Breast epithelium (tissue), 4 donors: ENCODE measurements around the gene DSCAM. TPM values are rescaled to one million over a fixed set of nuclear protein-coding genes. Genes with fewer than 3 reads are reported as not detected.
A peak's percentile ranks its signal among the peaks of the same experiment; 100 is the strongest.

ENCODE experiments used
- DNase-seq, 2 donors: peaks; one replicate each; pipeline ENCODE4 v3.0.0-alpha.2; 2019; ENCODE audit warnings: low spot score in 2 of 2
- H3K27ac ChIP-seq, 2 donors: fragments of 200-600 bp; sonication (generic) in 1 of 2; one replicate each; pipeline ENCODE4 v1.5.1; 2016 to 2019; ENCODE audit warnings: mild to moderate bottlenecking in 1 of 2
- H3K27me3 ChIP-seq, 2 donors: fragments of 200-600 bp; sonication (generic) in 1 of 2; one replicate each; pipeline versions ENCODE4 v1.5.1 to v1.6.0; 2017 to 2019; ENCODE audit warnings: control low read depth in 1 of 2, mild to moderate bottlenecking in 1 of 2
- H3K36me3 ChIP-seq: fragments of 200-600 bp; one replicate; pipeline ENCODE4 v1.5.1; 2019
- H3K4me1 ChIP-seq, 2 donors: fragments of 200-600 bp; sonication (generic); one replicate each; pipeline ENCODE4 v1.5.1; 2016 to 2019; ENCODE audit warnings: control low read depth in 1 of 2
- H3K4me3 ChIP-seq, 3 donors: fragments of 200-600 bp; sonication (generic); 1 replicate in 2 of 3; 2 replicates in 1 of 3; pipeline ENCODE4 v1.5.1; 2016 to 2019; ENCODE audit warnings: mild to moderate bottlenecking in 3 of 3, moderate library complexity in 2 of 3
- H3K9me3 ChIP-seq, 2 donors: fragments of 200-600 bp; sonication (generic) in 1 of 2; one replicate each; pipeline ENCODE4 v1.5.1; 2016 to 2019; ENCODE audit warnings: control low read depth in 1 of 2
- POLR2A ChIP-seq: fragments of 450-650 bp; IDR thresholded peaks from one replicate; pipeline ENCODE4 v1.6.1; 2016; ENCODE audit warnings: antibody characterized with exemption, mild to moderate bottlenecking, moderate library complexity
- POLR2AphosphoS5 ChIP-seq, 3 donors: sonication (generic); formaldehyde crosslinking; IDR thresholded peaks; one replicate each; pipeline ENCODE4 v1.6.1; 2017; ENCODE audit warnings: antibody characterized with exemption in 3 of 3
- intact Hi-C: fragments of 100-400 bp; cut with DNase I; formaldehyde crosslinking; loops from one replicate; pipeline ENCODE4 v1.15.1; 2023; ENCODE audit warnings: low total_unique reads
- total RNA-seq, 3 donors: library from RNA; depleted of rRNA; stranded (reverse); fragments of >200 nt; gene quantifications; one replicate each; pipeline ENCODE4 v1.1.0, GENCODE V29; 2016
- TF ChIP-seq, protein P1 (sequence below), 3 donors: fragments of 450-650 bp; IDR thresholded peaks; one replicate each; pipeline ENCODE4 v1.5.1; 2016 to 2017; ENCODE audit warnings: antibody characterized with exemption in 3 of 3, mild to moderate bottlenecking in 3 of 3, moderate library complexity in 3 of 3

DSCAM gene
- total RNA-seq, 3 donors from 2014 or later, result 0.33 to 0.44 TPM; not detected in 1

DNA sequence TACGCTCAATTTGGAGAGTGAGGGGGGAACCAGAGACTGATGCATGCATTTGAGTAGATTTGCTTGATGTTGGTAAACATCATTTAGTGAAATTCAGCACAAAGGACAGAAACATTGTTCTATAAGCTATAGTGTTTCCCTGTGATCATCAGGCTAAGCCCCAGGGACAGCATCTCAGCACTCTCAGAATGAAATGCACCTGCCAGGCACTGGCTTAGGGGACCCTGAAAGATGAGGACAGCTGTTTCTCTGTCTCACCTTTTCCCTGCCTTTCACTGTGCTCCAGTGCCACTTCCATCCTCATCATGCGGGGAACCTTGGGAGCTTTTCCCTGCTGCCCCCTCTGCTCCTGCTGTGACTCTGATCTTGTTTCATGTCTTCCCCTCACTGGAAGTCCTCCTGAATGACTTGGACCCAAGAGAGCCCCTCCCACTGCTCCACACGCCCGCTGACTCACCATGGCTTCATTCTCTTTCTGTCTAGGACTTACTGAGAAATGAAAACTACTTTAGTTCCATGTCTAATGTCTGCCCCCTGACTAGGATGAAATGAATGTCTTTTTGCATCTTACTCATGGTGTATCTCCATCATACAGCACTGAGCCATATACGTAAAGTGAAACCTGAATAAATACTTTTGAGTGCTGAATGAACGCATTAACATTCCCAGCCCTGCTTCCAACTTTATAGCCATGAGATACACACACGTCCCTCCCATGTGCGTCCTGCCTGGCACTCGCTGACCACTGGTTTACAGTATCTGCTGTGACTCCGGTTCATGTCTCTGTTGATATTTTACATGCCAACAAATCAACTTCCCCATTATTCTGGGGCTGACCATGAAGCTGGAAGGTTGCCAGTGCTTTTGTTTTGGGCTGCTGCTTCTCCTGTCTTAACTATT lies 797.7 kb downstream of the DSCAM start:
- intact Hi-C loops, result no loop called here
- Histone ChIP-seq H3K36me3 (no peaks in the 10 kb centered on the region), H3K4me1 (peaks cover 0 to 6% of the 10 kb centered on the region in 2 donors), H3K4me3 (no peak overlapping the region), H3K27me3 (no peaks in the 10 kb centered on the region), H3K27ac (no peak overlapping the region), H3K9me3 (no peaks in the 10 kb centered on the region)
- TF ChIP-seq POLR2AphosphoS5 (IDR thresholded peaks at IDR 0.05) (no peak), POLR2A (no peak)
- TF ChIP-seq, protein P1, sequence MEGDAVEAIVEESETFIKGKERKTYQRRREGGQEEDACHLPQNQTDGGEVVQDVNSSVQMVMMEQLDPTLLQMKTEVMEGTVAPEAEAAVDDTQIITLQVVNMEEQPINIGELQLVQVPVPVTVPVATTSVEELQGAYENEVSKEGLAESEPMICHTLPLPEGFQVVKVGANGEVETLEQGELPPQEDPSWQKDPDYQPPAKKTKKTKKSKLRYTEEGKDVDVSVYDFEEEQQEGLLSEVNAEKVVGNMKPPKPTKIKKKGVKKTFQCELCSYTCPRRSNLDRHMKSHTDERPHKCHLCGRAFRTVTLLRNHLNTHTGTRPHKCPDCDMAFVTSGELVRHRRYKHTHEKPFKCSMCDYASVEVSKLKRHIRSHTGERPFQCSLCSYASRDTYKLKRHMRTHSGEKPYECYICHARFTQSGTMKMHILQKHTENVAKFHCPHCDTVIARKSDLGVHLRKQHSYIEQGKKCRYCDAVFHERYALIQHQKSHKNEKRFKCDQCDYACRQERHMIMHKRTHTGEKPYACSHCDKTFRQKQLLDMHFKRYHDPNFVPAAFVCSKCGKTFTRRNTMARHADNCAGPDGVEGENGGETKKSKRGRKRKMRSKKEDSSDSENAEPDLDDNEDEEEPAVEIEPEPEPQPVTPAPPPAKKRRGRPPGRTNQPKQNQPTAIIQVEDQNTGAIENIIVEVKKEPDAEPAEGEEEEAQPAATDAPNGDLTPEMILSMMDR (IDR thresholded peaks at IDR 0.05), result no peak
- DNase-seq, result no peak

DNA sequence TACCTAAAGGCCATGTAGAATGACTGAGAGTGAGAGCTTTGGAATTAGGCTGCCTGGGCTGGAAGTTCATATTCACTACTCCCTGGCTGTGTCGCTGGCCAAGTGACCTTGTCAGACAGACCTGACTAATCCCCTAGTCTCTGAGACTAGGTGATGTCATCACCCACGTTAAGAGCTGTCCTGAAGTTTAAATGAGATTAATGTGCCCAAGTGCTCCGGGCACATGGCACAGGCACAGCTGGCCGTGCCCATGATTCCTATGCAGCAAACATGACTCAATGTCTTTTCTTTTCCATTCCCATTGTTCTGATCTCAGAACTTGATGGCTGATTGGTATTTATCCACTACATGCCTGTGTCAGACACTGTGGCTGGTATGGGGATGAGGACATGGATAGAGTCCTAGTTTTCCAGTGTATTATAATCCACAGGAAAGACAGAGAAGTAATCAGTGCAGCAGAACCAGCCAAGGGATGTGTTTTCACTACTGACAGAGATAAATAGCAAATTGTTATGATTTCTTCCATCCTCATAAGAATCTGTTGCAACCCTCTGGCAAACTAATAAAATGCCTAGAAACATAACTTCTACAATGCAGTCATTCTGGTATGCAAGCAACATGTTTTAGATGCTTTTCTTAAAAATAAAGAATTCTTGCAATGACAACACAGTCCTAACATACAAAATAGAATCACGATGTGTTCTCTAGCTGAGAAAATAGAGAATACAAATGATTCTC lies 798.8 kb downstream of the DSCAM start:
- intact Hi-C loops, result no loop called here
- TF ChIP-seq POLR2AphosphoS5 (IDR thresholded peaks at IDR 0.05) (peak in 1 of 3 donors; percentile 42), POLR2A (no peak)
- Histone ChIP-seq H3K27me3 (no peaks in the 10 kb centered on the region), H3K9me3 (no peaks in the 10 kb centered on the region), H3K27ac (no peak overlapping the region), H3K36me3 (no peaks in the 10 kb centered on the region), H3K4me3 (no peak overlapping the region), H3K4me1 (peaks cover 0 to 6% of the 10 kb centered on the region in 2 donors)
- DNase-seq, result peak in 1 of 2 donors; percentile 41

DNA sequence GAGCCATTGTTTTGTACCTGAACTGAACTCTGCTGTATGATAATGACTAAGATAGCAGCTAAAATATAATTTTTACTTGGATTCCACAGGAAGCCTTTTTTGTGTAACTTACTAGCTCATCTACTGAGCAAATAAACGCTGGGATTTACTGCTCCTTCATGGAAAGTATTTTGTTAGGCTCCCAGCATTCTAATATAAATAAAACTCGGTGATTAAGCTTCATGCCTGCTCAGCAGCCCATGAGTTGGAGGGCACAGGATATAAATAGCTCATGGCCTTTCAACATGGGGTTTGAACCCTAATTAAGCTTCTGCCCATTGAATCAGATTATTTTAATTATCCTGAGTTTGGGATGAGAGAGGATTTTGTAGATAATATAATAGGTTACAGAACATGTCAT lies 799.7 kb downstream of the DSCAM start:
- no peaks in the 10 kb centered on the region for H3K36me3 ChIP-seq
- H3K4me3 ChIP-seq, result no peak overlapping the region
- H3K4me1 ChIP-seq, result no peaks in the 10 kb centered on the region
- TF ChIP-seq, protein P1 (IDR thresholded peaks at IDR 0.05), result no peak
- TF ChIP-seq POLR2A (no peak), POLR2AphosphoS5 (IDR thresholded peaks at IDR 0.05) (no peak)
- no peaks in the 10 kb centered on the region for H3K9me3 ChIP-seq
- intact Hi-C loops, result no loop called here
- H3K27me3 ChIP-seq, result no peaks in the 10 kb centered on the region
- DNase-seq, result no peak
- no peak overlapping the region for H3K27ac ChIP-seq

DNA sequence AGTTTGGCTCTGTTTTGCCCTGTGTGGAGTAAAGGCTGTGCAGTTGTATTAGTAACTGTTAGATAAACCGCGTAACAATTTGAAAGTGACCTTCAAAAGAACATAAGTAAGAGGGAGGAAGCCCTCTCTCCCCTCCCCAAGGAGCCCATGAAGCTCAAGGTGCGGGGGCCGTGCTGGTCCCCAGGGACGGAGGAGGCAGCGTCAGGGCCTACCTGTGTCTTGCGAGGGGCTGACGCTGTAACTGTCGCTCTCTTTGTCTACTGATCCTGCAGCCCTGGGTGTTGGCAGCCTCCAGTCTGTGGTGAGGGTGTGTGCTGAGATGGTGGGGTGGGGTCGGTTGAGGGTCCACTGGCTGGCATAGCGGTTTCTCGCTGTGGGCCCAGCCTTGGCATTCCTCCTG lies 803.1 kb downstream of the DSCAM start:
- intact Hi-C loops, result no loop called here
- DNase-seq, result no peak
- Histone ChIP-seq H3K36me3 (no peaks in the 10 kb centered on the region), H3K27ac (no peak overlapping the region), H3K9me3 (no peaks in the 10 kb centered on the region), H3K4me1 (no peaks in the 10 kb centered on the region), H3K27me3 (no peaks in the 10 kb centered on the region), H3K4me3 (no peak overlapping the region)
- TF ChIP-seq, protein P1 (IDR thresholded peaks at IDR 0.05), result no peak
- no peak for TF ChIP-seq POLR2AphosphoS5 (IDR thresholded peaks at IDR 0.05)
- no peak for TF ChIP-seq POLR2A

DNA sequence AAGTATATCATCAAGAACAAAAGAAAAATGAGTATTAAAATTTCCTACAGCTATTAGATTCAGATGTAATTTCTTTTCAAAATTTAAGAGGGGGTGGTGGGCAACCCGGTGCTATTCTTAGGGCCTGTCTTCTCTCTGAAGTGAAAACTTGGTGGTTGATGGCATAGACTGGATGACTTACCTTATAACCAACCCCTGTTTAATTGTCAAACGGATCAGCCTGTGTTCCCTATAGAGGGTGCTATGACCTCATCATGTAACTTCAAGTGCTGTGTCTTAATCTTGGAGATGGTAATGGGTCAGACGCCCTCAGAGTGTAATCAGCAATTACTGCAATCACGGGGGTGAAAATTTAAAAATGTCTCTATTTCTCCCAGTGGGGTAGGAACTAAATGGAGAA lies 803.5 kb downstream of the DSCAM start:
- no peak for DNase-seq
- TF ChIP-seq POLR2A (no peak), POLR2AphosphoS5 (IDR thresholded peaks at IDR 0.05) (no peak)
- TF ChIP-seq, protein P1 (IDR thresholded peaks at IDR 0.05), result no peak

More for the DNA sequence above, 803.5 kb downstream of the DSCAM start:
- Histone ChIP-seq H3K27me3 (no peaks in the 10 kb centered on the region), H3K4me1 (no peaks in the 10 kb centered on the region), H3K27ac (no peak overlapping the region), H3K9me3 (no peaks in the 10 kb centered on the region), H3K36me3 (no peaks in the 10 kb centered on the region), H3K4me3 (no peak overlapping the region)
- intact Hi-C loops, result no loop called here
